Activated CD8-positive, alpha-beta memory T cell treated with anti-CD3 and anti-CD28 coated beads, Interleukin-2, amount 50 U/mL, for 24 hours (primary cell): ENCODE measurements around the gene PTPRG.

Experiments used
- DNase-seq: peaks from one replicate; pipeline ENCODE4 v3.0.0-alpha.2; 2020; ENCODE audit errors: extremely low read depth

The PTPRG gene

DNA sequence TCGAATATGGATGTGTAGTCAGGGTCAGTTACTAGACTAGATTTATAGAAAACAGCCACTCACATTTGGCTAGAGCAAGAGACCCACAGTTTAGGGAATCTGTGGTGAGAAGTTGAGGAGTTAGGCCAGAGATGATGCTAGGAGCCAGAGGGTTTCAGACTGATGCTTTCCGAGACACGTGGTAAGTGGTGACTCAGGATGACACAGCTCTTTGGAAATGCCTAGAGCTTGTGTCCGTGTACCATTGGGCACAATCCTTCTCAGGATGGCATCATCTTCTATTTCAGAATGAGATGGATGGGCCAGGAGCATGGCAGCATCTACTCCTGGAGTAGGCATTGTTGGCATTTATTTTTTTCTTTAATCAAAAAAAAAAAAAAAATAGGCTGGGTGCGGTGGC lies 28.5 kb downstream of the PTPRG start:
- no peak for DNase-seq

DNA sequence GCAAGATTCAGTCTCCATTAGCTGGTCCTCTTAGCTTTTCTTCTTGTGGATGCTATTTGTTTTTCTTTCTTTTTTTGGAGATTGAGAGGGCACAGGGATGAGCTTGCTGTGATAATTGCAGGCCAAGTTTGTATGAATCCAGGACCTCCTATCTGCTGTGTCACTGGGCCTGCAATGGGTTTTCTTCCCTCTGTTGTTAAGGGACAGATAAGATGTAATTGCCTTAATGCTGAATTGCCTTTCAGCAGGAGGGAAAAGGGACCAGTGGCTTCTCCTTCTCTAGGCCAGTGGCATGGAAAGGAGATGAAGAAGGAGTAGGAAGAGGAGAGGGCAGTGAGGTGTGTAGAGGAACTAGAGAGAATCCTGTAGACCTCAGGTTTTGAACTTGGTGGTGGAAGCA lies 29.9 kb downstream of the PTPRG start:
- DNase-seq, result no peak

GRCh38 chr3:61593446-61594029 lies 32.2 kb downstream of the PTPRG start:
- no peak for DNase-seq

DNA sequence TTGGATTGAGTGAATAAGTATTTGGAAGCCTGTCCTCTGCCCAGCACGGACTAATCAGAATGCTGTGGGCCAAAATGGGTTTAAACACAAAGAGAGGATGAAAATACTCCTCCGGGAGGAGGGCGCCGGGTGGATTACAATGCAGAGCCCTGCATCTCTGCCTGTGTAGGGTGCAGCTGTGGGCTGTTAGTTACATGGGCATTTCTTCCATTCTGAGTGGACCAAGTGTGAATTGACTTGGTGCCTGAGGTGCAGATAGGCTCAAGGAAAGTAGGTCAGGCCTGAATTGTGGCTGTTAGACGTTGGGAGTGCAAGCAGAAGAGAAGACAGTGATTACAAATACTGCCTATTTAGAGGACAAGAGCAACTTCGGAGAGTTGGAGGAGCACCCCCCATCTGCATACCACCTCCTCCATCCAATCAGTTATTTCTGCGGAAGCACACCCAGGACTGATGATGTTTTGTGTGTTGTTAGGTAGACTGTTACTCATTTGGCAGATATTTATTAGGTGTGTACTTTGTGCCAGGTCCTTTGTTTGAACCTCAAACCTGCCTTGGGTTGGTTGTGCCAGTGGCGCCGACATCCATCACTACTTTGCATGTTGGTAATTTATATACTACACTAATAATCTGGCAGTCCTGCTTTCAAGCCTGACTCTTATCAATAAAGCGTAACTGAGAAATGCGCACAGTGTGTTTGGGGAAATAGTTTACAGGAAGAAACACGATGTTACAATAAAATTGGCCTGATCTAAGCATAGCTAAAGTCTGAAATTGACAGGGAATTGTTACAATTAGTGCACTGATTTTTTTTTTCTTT lies 33.0 kb downstream of the PTPRG start:
- no peak for DNase-seq

DNA sequence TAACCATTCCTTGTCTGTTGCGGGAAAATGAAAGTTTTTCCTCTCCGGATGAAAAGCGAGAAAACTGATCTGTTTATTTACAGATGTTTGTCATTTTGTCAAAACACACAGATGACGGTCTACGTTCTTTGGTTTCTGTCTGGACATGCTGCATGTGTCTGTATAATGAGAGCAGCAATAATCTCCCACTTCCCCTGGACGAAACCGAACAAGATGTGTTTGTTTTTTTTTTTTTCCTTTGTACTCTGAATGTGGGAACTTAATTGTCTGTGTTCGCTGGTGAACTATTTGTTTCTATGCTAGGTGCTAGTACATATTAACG lies 33.6 kb downstream of the PTPRG start:
- DNase-seq, result no peak

DNA sequence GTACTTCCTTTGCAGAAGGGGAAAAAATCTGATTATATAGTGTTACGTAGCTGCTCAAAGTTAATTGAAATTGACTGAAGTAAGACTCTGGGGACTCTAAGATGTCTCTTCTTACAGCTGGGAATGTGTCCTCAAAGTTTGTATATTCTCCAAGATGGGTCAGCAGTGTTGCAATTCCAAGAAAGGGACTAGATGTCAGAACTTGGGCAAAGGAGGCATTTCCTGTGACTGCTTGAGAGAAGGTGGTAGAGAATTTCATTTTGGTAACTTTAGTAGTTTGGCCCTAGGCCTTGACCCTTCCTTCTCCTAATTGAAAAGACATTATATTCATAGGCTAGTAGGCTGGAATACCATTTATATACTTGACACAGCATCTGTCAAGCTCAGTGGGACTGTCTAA lies 33.9 kb downstream of the PTPRG start:
- no peak for DNase-seq

GRCh38 chr3:61595826-61596225 lies 34.5 kb downstream of the PTPRG start:
- DNase-seq, result no peak

- no peak for DNase-seq
Observed at GRCh38 chr3:61597906-61598305, 36.5 kb downstream of the PTPRG start.

- DNase-seq, result no peak
Observed at GRCh38 chr3:61600195-61600594, 38.8 kb downstream of the PTPRG start.

DNA sequence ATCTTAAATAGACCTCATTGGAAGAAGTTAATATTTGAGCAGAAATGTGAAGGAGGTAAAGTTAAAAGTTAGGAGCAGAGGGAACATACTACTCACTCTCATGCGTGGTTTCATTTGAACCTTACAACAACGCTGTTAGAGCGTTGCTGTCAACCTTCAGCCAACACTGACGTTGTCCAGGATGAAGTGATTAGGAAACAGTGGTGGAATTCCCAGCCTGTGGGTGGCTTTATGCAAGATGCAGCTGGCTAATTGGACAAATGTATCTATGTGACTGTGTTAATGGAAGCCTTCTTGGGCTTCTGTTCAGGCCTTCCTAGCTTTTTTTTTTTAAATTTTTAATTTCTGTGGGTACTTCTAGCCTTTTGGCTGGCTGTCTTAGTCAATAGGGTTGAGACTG lies 40.5 kb downstream of the PTPRG start:
- DNase-seq, result no peak

DNA sequence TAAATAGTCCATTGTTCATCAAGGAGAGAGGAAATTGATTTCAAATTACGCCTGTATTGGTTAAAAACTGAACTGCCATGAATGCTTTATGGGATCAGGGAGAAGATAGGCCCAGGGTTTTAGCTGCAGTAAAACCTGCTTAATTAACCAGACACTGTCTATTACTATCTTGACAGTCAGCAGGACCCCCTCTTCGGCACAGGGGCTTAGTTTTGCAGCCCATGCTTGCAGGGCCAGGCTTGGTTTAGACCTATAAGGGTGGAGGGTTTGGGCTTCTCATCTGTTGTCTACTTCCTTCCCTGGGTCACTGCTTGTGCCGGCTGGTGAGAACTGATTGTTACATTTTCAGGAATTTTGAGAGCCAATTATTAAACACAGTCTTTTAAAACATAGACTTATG lies 41.1 kb downstream of the PTPRG start:
- DNase-seq, result no peak

GRCh38 chr3:61605589-61606175 lies 44.3 kb downstream of the PTPRG start:
- DNase-seq, result no peak

DNA sequence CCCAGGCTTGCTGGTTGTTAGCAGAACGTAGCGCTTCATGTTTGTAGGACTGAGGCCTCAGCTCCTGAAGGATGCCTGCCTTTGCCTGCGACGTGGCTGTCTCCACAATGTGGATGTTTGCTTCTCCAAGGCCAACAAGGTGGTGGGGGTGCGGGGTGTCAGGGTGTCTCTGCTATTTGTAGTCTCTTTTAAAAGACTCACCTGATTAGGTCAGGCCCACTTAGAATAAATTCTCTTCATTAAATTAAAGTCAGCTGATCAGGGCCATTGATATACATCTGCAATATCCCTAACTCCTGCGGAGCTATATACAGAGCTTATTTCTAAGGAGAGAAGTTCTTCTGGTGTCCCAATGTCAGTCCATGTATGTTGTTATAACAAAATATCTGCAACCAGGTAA lies 44.8 kb downstream of the PTPRG start:
- no peak for DNase-seq

- no peak for DNase-seq
Observed at GRCh38 chr3:61608072-61608471, 46.7 kb downstream of the PTPRG start.

GRCh38 chr3:61608711-61609110 lies 47.3 kb downstream of the PTPRG start:
- DNase-seq, result no peak

GRCh38 chr3:61610316-61610715 lies 48.9 kb downstream of the PTPRG start:
- no peak for DNase-seq

GRCh38 chr3:61612211-61613194 lies 51.1 kb downstream of the PTPRG start:
- no peak for DNase-seq

- DNase-seq, result no peak
Observed at GRCh38 chr3:61613666-61614065, 52.3 kb downstream of the PTPRG start.

DNA sequence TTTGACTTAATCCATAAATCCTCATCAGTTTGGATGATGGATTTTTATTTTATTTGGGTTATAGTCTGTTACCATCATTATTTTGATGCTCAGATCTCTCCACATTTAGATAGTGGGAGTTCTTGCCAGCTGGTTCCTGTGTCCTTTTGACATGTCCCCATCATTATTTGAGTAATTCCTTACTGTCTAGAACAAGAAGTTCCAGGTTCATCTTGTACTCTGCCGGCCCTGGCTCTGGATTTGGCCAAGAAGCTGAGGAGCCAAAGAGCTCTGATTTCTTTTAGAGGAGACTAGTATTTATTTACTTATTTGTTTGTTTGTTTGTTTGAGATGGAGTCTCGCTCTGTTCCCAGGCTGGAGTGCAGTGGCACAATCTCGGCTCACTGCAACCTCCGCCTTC lies 54.3 kb downstream of the PTPRG start:
- no peak for DNase-seq

GRCh38 chr3:61616586-61616985 lies 55.2 kb downstream of the PTPRG start:
- DNase-seq, result no peak

- no peak for DNase-seq
Observed at GRCh38 chr3:61617041-61617440, 55.7 kb downstream of the PTPRG start.

GRCh38 chr3:61617651-61618050 lies 56.3 kb downstream of the PTPRG start:
- no peak for DNase-seq
